ENCODE data around the gene MGAT5B.
"Not testable (repeated sequence)": the region's sequence is repeated elsewhere in the genome, so short reads cannot be mapped to it uniquely, and the experiment has no call there.

MGAT5B gene

DNA sequence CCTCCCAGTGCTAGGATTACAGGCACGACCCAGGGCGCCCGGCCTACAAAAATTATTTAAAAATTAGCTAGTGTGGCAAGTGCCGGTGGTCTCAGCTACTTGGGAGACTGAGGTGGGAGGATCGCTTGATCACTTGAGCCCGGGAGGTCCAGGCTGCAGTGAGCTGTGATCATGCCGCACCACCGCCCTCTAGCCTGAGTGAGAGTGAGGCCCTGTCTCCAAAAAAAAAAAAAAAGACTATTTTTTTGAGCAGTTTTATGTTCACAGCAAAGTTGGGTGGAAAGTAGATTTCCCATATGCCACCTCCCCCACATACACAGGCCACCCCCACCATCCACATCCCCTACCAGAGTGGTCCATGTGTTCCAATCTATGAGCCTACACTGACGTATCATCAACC lies 84.9 kb downstream of the MGAT5B start:
- no peak for FAIRE-seq

DNA sequence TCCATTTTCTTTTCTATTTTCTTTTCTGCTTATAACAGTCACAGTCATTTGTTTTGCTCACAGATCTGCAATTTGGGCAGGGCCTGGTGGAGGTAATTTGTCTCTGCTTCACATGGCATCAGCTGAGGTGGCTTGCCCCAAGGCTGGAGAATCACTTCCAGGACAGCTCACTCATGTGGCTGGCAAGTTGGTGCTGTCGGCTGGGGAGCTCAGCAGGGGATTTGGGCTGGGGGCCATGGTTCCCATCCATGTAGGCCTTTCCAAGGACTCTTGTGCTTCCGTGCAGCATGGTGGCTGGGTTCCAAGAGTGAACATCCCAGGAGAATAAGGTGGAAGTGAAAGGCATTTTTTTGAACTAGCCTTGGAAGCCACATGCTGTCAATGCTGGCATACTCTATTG lies 85.7 kb downstream of the MGAT5B start:
- FAIRE-seq: no peak

DNA sequence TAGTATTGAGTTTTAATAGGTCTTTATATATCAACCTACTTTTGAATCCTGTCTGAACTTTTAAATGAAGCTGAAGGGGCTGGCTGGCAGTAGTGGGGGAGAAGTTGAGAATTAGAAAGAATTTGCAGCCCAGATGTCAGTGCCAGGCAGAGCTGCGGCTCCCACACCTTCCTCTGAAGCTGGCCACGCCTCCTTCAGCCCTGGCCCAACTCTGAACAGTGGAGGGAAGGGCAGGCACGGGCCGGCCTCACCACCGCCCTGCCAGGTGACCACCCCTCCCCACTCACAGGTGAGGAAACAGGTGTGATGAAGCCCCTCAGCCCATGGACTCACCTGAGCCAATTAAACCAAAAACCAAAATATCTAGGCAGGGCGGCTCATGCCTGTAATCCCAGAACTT lies 87.0 kb downstream of the MGAT5B start:
- no peak for FAIRE-seq

DNA sequence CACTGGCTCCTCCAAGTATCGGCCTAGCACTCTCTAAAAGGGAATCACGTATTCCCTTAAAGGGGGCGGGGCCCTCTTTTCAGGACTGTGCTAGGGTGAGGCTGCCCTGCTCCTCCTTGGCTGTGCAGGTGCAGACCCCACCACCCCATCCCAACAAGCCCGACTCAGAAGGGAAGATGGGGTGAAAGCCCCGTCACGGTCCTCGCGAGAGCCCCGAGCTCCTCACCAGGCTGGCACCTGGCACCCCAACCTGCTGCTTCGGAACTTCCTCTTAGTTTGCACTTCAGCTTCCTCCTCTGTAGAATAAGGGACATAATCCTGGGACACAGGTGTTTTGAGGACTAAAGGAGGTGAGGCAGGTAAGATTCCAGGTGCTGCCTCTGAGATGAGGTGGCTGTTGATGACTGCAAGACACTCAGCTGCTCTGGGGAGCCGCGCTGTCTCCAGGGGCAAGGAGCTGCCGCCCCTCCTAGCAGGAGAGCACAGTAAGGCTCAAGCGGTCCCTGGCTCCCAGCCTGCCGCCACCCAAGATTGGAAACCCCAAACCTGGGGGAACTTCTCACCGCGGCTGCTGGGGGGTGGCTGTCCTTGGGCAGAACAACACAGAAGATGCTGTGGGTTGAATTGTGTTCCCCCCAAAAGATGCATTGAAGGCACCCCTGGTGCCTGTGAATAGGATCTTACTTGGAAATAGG lies 88.8 kb downstream of the MGAT5B start:
- FAIRE-seq: no peak

DNA sequence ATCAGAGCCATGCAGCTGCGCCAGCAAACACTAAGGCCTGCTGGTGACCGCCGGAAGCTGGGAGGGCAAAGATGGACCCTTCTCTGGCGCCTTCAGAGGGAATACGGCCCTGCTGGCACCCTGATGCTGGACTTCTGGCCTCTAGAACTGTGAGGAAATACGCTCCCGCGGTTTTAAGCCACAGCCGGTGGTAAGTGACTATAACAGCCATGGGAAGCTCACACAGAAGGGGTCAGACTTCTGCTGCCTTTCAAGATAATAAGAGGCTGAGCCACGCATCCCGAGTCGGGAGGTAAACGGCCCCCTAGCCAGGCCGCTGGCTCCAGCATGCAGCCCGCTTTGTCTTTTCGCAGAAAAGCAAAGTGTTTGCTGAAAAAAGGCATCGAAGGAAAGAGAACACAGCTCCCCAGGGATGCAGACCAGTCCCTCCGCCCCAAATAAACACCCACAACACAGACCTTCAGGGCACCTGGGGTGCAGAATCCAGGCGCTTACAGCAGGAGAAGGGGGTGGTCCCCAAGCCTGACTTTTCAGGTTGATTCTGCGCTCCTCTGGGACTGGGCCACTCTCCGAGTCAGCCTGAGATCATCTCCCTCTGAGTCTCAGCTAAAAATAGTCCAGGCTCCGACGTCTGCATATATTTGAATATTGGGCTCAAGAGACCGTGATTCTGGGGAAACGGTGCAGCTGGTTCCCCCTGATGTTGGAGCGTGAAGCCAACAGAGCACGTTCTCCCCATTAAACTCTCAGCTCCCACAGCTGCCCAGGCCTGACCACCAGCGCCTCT lies 89.7 kb downstream of the MGAT5B start:
- no peak for FAIRE-seq

DNA sequence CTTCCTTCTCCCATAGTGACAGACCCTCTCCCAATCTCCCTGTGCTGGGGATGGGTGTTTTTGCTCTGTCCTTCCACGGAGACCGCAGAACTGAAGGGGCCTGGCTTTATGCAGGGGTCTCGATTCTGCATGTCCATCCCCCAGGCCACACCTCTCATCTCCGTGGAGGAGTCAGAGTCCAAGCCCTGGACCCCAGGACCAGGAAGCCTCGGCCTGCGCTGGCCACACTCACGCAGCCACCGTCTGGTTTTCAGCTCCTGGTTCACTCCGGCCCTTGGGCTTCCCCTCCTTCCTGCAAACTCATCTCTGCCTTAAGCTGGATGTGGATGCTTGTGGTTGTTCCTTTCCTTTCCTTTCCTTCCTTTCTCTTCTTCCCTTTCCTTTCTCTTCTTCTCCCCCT lies 90.8 kb downstream of the MGAT5B start:
- FAIRE-seq: no peak

DNA sequence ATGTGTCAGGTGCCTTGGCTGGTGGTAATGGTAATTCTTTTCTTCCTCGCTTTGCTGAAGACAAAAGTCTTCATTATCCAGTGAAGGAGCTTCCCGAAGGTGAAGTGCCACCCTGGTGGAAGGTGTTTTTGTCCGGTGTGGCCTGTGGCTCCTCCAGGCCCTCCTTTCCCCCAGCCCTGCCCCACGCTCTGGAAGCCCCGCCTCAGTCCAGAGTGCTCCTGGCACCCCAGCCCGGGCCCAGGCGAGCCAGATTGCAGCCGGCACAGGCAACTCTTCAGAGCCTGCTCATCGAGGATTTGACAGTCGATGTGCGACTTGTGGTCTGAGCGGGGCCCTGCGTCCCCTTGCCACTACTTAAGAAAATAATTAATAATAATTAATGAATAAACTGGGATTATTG lies 93.7 kb downstream of the MGAT5B start:
- FAIRE-seq: no peak

DNA sequence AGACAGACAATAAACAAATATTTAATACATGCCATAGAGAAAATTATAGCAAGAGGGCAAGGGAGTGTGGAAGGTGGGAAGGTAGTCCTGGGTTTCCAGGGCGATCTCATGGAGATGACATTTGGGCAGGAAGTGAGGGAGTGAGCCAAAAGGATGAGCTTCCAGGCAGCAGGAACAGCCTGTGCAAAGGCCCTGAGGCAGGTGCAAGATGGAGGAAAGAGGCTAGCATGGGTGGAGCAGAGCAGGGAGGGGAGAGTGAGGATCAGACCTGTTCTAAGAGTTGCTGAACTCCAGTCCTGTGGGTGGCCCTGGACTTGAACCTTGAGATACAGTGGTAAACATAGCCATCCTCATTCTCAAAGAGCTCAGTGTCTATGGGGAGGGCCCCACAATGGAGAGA lies 94.7 kb downstream of the MGAT5B start:
- FAIRE-seq: no peak

DNA sequence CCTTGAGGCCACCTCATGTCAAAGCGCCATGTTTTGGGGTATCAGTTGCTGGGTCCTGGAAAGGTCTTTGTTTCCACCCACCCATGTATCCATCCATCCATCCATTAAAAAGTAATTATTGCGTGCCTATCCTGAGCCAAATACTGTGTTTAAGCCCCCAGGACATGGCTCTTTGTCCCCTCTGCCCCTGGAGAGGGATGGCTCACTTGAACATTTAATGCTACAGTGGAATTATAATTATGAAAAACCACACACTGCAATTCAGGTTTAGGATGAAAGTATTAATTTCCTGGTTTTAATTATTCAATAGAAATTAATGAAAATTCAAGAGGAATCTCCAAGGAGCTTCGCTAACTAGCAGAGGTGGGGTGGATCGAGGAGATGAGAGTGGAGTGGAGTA lies 97.8 kb downstream of the MGAT5B start:
- no peak for FAIRE-seq

DNA sequence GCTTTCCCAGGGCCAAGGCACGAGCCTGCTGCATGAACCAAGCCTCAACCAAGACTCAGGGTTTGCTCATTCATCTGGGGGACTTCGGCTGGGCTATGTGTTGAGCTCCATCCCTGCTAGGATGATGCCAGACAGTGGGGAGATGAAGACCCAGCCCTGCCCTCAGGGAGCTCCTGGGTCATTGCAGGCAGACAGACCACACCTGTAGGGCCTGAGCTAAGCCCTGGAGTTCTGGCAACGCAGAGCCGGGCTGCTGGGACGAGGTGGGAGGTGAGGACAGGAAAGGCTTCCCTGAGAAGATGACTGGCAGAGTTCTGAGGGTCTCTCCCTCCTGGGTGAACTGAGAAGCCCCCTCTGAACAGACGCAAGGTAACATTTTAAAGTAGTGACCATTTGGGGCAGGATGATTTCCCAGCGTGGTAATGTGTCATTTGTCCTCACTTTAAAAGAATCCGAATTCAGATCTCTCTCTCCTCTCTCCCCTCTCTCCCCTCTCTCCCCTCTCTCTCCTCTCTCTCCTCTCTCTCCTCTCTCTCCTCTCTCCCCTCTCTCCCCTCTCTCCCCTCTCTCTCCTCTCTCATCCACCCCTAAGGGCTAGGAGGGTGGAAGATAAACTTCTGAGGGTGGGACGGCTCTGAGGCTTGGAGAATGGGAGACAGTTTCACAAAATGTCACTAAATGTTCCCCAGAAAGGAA lies 98.4 kb downstream of the MGAT5B start:
- FAIRE-seq: no peak

DNA sequence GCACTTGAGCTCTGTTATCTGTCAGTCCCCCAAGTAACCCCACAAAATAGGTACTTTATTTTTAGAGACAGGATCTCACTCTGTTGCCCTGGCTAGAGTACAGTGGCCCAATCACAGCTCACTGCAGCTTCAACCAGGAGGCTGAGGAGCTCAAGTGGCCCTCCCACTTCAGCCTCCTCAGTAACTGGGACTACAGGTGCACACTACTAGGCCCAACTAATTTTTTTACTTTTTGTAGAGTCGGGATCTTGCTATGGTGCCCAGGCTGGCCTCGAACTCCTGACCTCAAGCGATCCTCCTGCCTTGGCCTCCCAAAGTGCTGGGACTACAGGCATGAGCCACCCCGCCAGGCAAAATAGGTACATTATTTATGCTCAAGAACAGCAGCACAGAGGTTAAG lies 99.6 kb downstream of the MGAT5B start:
- FAIRE-seq: no peak

DNA sequence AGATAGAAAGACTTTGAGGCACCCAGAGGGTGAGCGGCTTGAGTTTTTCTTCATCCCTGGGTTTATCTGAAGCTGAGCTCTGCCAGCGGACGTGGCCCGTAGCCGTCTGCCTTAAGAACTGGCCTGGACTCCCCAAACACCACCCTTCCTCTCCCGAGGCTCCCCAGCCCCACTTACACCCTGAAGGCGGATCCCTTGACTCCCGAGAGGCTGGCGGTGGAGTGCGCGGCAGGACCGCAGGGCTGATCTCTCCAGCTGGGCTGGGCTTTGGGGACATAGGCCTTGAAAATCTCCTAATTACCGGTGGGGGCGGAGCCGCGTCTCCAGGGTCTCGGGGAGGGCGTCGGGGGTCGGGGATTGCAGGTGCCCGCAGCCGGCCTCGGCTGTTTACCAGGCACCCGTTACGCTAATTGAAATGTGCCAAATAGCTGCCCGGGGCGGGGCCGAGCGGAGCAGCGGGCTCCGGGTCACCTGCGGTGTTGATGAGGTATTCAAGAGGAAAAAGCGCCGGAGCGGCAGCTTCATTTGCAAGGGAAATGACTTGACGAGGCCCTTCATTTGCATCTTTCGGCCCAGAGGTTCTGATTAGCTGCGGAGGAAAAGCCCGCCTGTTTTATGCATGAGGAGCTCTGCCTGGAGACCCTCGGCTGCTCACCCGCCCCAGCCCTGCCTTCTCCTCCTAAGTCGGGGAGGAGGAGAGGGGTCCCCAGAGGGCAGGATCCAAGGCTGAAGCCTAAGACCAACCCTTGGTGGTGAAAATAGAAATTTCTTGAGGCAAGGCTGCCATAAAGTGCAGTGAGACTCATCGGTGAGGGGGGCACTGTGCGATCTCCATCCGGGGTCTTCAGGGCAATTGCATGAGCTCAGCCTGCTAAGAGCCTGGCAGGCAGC lies 100.7 kb downstream of the MGAT5B start:
- FAIRE-seq: no peak

DNA sequence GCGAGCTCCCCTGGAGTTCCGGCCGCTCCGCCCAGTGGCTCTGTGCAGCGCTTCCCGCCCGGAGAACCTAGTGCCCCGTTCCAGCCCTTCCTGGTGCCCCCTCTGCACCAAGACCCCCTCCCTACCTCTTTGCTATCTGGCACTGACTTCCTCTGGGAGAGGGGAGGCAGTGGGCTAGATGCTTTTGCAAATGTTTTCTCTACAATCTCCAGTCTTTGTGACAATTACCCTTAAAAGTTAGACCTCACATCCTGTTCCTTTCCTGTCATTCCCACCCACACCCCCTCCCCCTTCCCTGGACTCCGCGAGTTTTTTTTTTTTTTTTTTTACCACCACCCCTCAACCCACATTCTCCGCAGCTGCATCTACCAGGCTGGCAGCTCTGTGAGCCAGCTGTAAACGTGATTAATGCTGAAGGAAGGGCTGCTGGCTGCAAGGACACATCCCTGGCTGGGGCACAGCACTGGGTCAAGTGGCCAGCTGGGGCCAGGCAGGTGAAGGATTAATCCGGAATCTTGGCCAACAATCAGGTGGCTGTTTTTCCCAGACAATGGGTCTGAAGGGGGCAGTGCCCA lies 101.5 kb downstream of the MGAT5B start:
- no peak for FAIRE-seq

DNA sequence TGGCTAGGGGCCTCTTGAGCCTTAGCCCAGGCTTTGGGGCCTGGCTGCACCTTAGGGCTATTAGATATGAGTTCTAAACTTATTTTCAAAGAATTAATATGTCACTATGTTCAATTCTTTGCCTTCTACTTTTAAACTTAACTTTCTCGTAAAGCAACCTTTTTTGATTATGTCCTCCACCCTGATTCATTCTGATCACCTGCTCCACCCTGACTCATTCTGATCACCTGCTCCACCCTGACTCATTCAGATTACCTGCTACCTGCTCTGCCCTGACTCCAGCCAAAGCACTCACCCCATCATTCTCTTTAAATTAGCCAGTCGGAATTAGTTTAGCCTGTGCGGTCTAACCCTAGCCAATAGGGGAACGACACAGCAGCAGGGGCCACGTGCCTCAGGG lies 102.0 kb downstream of the MGAT5B start:
- FAIRE-seq: not testable (repeated sequence)

DNA sequence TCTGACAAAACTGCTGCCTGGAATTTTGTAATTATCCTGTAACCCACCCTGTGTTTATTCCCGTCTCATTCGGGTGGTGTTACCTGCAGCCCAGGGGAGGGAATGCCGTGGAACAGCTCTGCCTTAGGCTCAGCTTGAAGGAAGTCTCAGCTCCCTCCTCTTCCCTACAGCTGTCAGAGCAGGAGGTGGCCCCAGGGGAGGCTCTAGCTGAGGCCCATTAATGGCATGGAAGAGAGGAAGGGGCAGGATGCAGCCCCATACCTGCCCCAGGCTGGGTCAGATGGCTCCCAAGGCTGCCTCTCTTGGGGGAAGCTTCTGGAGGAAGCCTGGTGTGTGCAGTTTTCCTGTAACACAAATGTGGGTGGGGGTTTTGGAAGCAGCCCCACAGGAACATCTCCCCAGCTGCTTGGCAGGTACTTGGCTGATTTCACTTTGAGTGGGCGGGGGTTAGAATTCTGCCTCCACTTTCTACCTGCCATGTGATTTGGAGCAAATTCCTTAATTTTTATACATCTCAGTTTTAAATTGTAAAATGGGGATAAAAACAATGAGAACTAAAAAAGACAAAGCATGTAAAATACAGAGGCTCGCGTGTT lies 103.9 kb downstream of the MGAT5B start:
- no peak for FAIRE-seq

DNA sequence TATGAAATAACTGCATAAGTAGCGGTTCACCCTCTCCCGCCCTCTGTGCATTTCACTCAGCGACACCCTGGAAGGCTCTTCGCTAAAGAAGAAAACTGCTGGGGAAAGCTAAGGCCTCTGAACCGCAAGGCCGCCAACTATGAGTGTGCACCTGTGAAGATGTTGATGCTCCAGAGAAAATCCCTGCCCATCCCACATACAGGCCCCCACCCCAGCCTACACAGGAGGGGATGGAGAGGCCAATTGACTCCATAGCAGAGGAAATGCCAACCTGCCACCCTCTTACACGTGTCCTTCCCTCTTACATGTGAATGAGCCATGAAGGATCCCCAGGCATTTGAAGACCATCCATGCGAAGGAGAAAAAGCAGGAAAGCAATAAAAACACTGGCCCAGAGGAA lies 104.8 kb downstream of the MGAT5B start:
- no peak for FAIRE-seq

DNA sequence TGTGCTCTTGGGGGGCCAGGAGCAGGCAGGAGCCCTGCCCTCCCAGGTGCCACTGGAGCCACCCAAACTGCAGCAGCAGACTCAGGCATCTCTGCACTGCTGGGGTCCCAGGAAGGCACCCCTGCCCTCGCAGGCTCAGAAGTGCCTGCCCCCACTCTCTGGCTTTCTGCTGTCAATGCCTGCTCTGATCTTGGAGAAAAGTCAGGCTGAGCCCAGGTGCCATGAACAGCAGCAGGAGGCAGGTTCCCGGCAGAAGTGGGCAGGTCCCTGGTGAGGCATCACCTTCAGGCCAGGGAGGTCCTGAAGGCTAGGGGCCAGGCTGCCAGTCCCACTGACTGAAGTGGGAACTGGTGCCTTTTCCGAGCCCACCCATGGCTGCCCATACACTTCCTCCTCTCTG lies 106.5 kb downstream of the MGAT5B start:
- no peak for FAIRE-seq

DNA sequence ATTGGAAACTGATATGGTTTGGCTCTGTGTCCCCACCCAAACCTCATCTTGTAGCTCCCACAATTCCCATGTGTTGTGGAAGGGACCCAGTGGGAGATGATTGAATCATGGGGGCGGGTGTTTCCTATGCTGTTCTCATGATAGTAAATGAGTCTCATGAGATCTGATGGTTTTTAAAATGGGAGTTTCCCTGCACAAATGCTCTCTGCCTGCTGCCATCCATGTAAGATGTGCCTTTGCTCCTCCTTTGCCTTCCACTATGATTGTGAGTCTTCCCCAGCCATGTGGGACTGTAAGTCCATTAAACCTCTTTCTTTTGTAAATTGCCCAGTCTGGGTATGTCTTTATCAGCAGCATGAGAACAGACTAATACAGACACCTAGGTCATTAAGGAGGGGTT lies 109.8 kb downstream of the MGAT5B start:
- not testable (repeated sequence) for FAIRE-seq

DNA sequence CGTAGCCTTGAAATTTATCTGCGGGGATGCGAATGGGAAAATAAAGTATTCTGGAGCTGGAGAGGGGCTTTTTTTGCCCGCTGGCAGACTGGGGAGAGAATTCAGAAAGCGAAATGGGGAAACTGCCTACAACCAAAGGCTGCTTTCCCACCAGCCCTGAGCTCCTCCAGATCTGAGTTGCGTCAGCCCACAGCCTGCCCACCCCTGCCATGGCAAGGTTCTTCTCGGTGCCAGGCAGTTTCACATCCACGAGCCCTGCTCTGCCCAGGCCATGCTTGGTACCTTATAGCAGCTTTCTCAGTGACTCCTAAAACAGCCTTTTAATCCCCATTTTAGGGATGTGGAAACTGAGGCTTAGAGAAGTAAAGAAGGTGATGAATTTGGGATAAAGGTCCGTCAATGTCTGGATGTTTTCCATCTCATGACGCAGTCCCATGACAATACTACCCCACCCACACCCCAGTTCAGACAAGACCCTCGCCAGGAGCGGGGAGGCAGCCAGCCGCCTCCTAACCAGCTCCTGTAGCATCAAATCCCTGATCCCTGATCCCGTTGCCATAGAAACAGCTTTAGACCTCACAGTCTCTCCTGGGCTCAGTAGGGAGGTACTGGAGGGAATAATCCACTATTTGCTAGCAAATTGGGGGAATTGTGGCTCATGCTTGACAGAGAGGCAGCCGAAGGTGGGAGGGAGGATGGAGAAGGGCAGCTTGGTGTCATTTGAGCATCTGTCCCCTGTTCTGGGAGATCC lies 113.5 kb downstream of the MGAT5B start:
- no peak for FAIRE-seq

DNA sequence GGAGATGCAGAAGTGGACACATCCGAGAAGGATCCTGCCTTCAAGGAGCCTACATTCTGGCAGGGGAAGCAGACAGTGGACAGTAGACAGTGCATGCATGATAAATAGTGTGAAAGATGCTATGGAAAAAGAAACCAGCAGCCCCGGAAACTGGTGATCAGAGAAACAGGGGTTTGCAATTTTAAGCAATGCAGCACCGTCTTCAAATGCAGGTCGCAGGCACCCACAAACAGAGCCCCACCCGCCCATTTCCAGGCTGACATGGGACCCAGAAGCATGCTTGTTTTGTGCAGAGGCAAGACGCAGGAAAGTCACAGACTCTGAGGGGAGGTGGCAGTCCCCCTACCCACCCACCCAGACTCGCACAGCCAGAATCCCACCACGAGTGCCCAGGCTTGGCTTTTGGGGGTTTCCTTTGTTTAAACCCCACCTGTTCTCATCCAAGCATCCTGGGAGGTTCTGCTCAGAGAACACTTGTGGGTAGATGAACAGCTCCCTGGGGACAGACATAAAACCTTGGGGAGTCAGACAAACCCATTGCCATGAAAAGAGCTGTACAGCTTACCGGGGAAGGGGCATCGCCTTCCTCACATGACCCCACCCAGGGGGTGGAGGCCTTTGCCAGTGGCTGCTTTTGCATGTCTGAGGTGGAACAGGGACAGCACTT lies 114.3 kb downstream of the MGAT5B start:
- no peak for FAIRE-seq
